HEK293T (cell line): ENCODE measurements around the gene SIX3.

Source experiments
- CTCF ChIA-PET: fragments of 350-600 bp; formaldehyde crosslinking; extraction: SDS; loops from one replicate; lab custom pipeline; 2021; ENCODE audit warnings: antibody characterized with exemption, inconsistent platforms; lab: Yijun Ruan, JAX
- POLR2A ChIA-PET: fragments of 350-600 bp; formaldehyde crosslinking; extraction: SDS; loops from one replicate; lab custom pipeline; 2020; ENCODE audit warnings: antibody characterized with exemption, inconsistent platforms; lab: Yijun Ruan, JAX
- DNase-seq: peaks from one replicate; pipeline ENCODE4 v3.0.0; 2012; ENCODE audit warnings: mixed read lengths; ENCODE audit errors: extremely low spot score
- ARNT ChIP-seq: fragments of 450-650 bp; IDR thresholded peaks from 2 replicates; pipeline ENCODE4 v1.6.1; 2017; ENCODE audit warnings: mild to moderate bottlenecking
- BHLHE40 ChIP-seq: fragments of 450-650 bp; IDR thresholded peaks from 2 replicates; pipeline ENCODE4 v1.6.1; 2016; ENCODE audit warnings: mild to moderate bottlenecking, moderate library complexity, borderline replicate concordance
- CTBP1 ChIP-seq: fragments of 450-650 bp; IDR thresholded peaks from 2 replicates; pipeline ENCODE4 v1.6.1; 2016; ENCODE audit warnings: borderline replicate concordance
- ELF4 ChIP-seq: fragments of 450-650 bp; IDR thresholded peaks from 2 replicates; pipeline ENCODE4 v1.6.1; 2017; ENCODE audit warnings: antibody characterized with exemption
- FOXA1 ChIP-seq: fragments of 450-650 bp; IDR thresholded peaks from 2 replicates; pipeline ENCODE4 v1.6.1; 2016; ENCODE audit warnings: mild to moderate bottlenecking
- FOXK2 ChIP-seq: fragments of 450-650 bp; IDR thresholded peaks from 2 replicates; pipeline ENCODE4 v1.6.1; 2016; ENCODE audit warnings: mild to moderate bottlenecking
- FOXM1 ChIP-seq: fragments of 450-650 bp; IDR thresholded peaks from 2 replicates; pipeline ENCODE4 v1.6.1; 2017; ENCODE audit warnings: mild to moderate bottlenecking, borderline replicate concordance
- HDGF ChIP-seq: fragments of 450-650 bp; IDR thresholded peaks from 2 replicates; pipeline ENCODE4 v1.6.1; 2017; ENCODE audit warnings: antibody characterized with exemption, borderline replicate concordance
- L3MBTL2 ChIP-seq: fragments of 450-650 bp; conservative IDR thresholded peaks from 2 replicates; pipeline ENCODE4 v1.6.1; 2016; ENCODE audit warnings: mild to moderate bottlenecking
- LEF1 ChIP-seq: fragments of 450-650 bp; IDR thresholded peaks from 2 replicates; pipeline ENCODE4 v1.6.1; 2017; ENCODE audit warnings: mild to moderate bottlenecking, borderline replicate concordance
- NFRKB ChIP-seq: fragments of 450-650 bp; IDR thresholded peaks from 2 replicates; pipeline ENCODE4 v1.6.1; 2016; ENCODE audit warnings: mild to moderate bottlenecking, moderate library complexity
- PKNOX1 ChIP-seq: fragments of 450-650 bp; IDR thresholded peaks from 2 replicates; pipeline ENCODE4 v1.6.1; 2016
- SP1 ChIP-seq: fragments of 450-650 bp; IDR thresholded peaks from 2 replicates; pipeline ENCODE4 v1.6.1; 2017
- SUZ12 ChIP-seq: fragments of 450-650 bp; IDR thresholded peaks from 2 replicates; pipeline ENCODE4 v1.6.1; 2016; ENCODE audit warnings: mild to moderate bottlenecking
- TARDBP ChIP-seq: fragments of 450-650 bp; IDR thresholded peaks from 2 replicates; pipeline ENCODE4 v1.6.1; 2016
- ZNF384 ChIP-seq: fragments of 450-650 bp; IDR thresholded peaks from 2 replicates; pipeline ENCODE4 v1.6.1; 2016

SIX3 gene

GRCh38 chr2:44937688-44938240 lies 3.7 kb upstream of the SIX3 start:
- TF ChIP-seq FOXM1 (no peak), ARNT (no peak), SUZ12 (no peak), PKNOX1 (no peak), ELF4 (no peak), CTBP1 (no peak), FOXK2 (no peak), FOXA1 (no peak), LEF1 (no peak), HDGF (no peak)
- no peak for DNase-seq
- POLR2A ChIA-PET, result no interaction called here
- CTCF ChIA-PET, result no interaction called here

DNA sequence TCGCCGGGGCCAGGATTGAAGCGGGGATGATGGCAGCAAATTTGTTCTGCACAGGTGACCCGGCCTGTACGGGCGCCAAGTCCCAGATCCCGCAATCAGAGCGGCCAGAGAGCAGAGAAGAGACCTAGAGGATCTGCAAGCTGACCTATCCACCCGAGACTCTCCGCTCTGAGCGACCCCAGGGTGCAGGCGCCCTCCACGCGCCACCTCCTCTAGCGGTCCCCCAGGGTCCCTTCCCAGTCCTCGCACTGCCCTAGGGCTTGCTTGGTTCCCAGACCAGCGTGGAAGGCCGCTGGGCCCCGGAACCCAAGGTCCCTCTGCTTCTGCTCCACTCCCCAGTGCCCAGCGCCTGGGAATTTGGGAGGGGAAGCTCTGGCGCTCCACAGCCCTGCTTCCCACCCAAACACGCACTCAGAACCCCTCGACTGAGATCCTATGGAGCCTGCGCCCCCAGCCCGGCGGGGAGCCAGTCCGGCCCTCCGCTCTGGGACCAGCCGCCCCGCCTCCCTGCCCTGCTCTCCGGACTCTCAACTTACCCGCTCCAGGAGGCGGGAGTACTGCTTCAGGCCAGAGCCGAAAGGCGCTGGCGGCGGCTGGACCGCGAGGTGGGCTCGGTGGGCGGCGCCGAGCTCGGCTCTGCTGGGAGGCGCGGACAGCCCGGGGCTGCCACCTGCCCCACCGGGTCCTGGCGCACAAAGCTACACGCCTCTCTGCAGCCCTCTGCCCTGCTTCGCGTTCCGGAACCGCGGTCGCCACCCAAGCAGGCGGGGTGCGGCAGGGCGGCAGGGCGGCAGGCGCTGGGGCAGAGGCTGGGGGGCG lies 3.0 kb upstream of the SIX3 start:
- TF ChIP-seq SP1 (no peak), ZNF384 (no peak), FOXM1 (no peak), FOXK2 (no peak), HDGF (no peak), BHLHE40 (no peak), CTBP1 (no peak), LEF1 (no peak), NFRKB (no peak), ELF4 (no peak), PKNOX1 (no peak), SUZ12 (no peak), FOXA1 (no peak), TARDBP (no peak), ARNT (no peak)
- no peak for DNase-seq
- POLR2A ChIA-PET, result no interaction called here

DNA sequence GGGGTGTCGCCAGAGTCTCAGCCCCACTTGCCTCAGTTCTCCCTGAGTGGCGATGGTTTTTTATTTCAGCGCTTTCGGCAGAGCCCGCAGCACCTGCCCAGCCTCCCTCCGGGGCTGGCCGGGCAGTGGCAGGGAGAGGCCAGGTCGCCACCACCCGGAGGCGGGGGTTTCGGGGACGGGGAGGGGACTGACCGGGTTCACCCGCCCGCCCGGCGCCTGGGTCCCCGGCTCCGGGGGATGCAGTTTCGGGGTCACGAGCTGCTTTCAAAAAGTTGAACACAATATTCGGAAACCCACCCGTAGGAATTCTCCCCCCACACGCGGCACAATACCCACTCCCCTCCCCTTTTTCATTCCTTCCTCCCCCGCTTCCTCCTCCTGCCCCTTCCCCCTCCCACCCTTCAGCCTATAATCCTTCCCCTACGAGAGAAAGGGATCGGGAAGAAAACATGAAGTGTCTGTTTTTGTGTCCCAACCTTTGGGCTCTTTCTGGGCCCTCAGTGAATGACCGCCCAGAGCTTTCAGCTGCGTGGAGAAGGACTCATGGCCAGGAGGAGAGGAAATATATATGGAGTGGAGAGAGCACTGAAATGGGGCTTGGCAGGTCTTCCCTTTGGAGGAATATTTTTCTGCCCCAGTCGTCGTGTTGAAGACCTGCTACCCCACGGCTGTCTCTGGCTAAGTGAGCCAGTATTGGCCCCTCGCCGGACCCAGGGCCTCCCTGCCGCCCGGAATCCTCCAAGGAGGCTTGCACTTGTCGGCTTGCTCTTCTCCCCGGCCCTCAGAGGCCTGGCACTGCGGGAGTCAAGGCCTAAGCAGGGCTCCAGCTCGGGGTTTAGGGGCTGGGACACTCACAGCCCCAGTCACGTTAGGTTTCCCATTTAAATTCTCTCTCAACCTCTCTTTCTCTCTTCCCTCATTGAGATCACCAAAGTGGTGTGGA lies 2.1 kb upstream of the SIX3 start:
- no peak for DNase-seq
- CTCF ChIA-PET, result no interaction called here
- no peak for TF ChIP-seq ARNT
- TF ChIP-seq HDGF, result no peak
- TF ChIP-seq TARDBP, result no peak
- no peak for TF ChIP-seq BHLHE40
- TF ChIP-seq ELF4, result no peak
- TF ChIP-seq NFRKB, result no peak
- no peak for TF ChIP-seq ZNF384
- TF ChIP-seq CTBP1, result no peak
- TF ChIP-seq PKNOX1, result no peak
- TF ChIP-seq LEF1, result no peak
- no peak for TF ChIP-seq SP1
- TF ChIP-seq SUZ12, result no peak
- TF ChIP-seq FOXM1, result no peak
- no peak for TF ChIP-seq L3MBTL2
- TF ChIP-seq FOXA1, result no peak
- TF ChIP-seq FOXK2, result no peak
- POLR2A ChIA-PET, result no interaction called here

More for the DNA sequence above, 3.0 kb upstream of the SIX3 start:
- CTCF ChIA-PET, result no interaction called here

- no peak for DNase-seq
- CTCF ChIA-PET, result no interaction called here
- TF ChIP-seq ARNT (no peak), PKNOX1 (no peak), HDGF (no peak), CTBP1 (no peak), SP1 (no peak), BHLHE40 (no peak), NFRKB (no peak), ELF4 (no peak), FOXM1 (no peak), SUZ12 (no peak), LEF1 (no peak), L3MBTL2 (no peak), FOXA1 (no peak), FOXK2 (no peak), TARDBP (no peak), ZNF384 (no peak)
- POLR2A ChIA-PET, result interaction anchor here (0.7 kb wide), 1 partner anchor 10 kb away, joined by 3 read pairs; no protein-coding TSS in a partner anchor
These were observed 1.4 kb upstream of the SIX3 start for GRCh38 chr2:44940049-44940494.
